Measurements from ENCODE around the gene MROH2B. TPM values are rescaled to one million over a fixed set of nuclear protein-coding genes. Genes with fewer than 3 reads are reported as not detected.

The MROH2B gene
- total and polyA plus RNA-seq, 2 of the 13 experiments (the other 11 are each of a cell fraction or from before 2014, with no cell fraction given), result not detected

GRCh38 chr5:40991168-40991980, 79.8 kb downstream of the MROH2B start (continued):
- TF ChIP-seq HNF1B (CRISPR knock-in tag; IDR thresholded peaks at IDR 0.05), result peak; percentile 53; the same call in 1 of the 2 replicates
- no peak; the same call in 1 of the 2 replicates for TF ChIP-seq MAX (IDR thresholded peaks at IDR 0.05)
- peak; percentile 76; the same call in 1 of the 2 replicates for TF ChIP-seq SMAD3 (CRISPR knock-in tag; IDR thresholded peaks at IDR 0.05)
- TF ChIP-seq ZNF574 (CRISPR knock-in tag; IDR thresholded peaks at IDR 0.05), result 0 out of 2 replicates have a peak, but pooled peaks have one; percentile 25
- no peak for TF ChIP-seq ZNF788 (CRISPR knock-in tag; IDR thresholded peaks at IDR 0.05; ENCODE audit: borderline replicate concordance)
- TF ChIP-seq PRPF4 (IDR thresholded peaks at IDR 0.05; ENCODE audit: low read depth, low read length, poor library complexity, severe bottlenecking), result no peak
- no peak for TF ChIP-seq POLR2G (IDR thresholded peaks at IDR 0.05; ENCODE audit: low read depth, low read length)
- TF ChIP-seq PHB2 (IDR thresholded peaks at IDR 0.05; ENCODE audit: partially characterized antibody), result no peak
- no peak for TF ChIP-seq ZNF562 (CRISPR knock-in tag; IDR thresholded peaks at IDR 0.05; ENCODE audit: borderline replicate concordance)
- TF ChIP-seq TAF1 (CRISPR knock-in tag; IDR thresholded peaks at IDR 0.05), result no peak
- peak; percentile 82; the same call in 1 of the 2 replicates for TF ChIP-seq KDM4B (CRISPR knock-in tag; IDR thresholded peaks at IDR 0.05)
- TF ChIP-seq ZBTB34 (CRISPR knock-in tag; IDR thresholded peaks at IDR 0.05), result peak; percentile 95
- no peak for TF ChIP-seq ZNF143 (CRISPR knock-in tag; IDR thresholded peaks at IDR 0.05)
- 0 out of 2 replicates have a peak, but pooled peaks have one; percentile 46 for TF ChIP-seq ZSCAN31 (CRISPR knock-in tag; IDR thresholded peaks at IDR 0.05; ENCODE audit: low read depth)
- TF ChIP-seq ZMAT3 (CRISPR knock-in tag; conservative IDR thresholded peaks at IDR 0.05), result 0 out of 2 replicates have a peak, but pooled peaks have one; percentile 47
- TF ChIP-seq KDM6A (CRISPR knock-in tag; IDR thresholded peaks at IDR 0.05; ENCODE audit: low read depth), result peak; percentile 95
- TF ChIP-seq DMAP1 (CRISPR knock-in tag; IDR thresholded peaks at IDR 0.05), result no peak
- no peak for TF ChIP-seq BRCA1 (CRISPR knock-in tag; IDR thresholded peaks at IDR 0.05)
- TF ChIP-seq ZNF280D (CRISPR knock-in tag; IDR thresholded peaks at IDR 0.05), result no peak; the same call in 1 of the 2 replicates
- TF ChIP-seq ZNF614 (CRISPR knock-in tag; IDR thresholded peaks at IDR 0.05; ENCODE audit: borderline replicate concordance), result peak; percentile 70; the same call in 1 of the 2 replicates

Measured in HepG2 (cell line).